NCI-H2029 treated with DMSO at 0.1 percent for 48 hours (cell line): ENCODE results near the gene PTGER2.

Experiments
- DNase-seq: peaks from one replicate; lab custom pipeline; 2025; lab: John Stamatoyannopoulos, UW

PTGER2 gene

GRCh38 chr14:52305014-52305413, 9.1 kb upstream of the PTGER2 start:
- no peak for DNase-seq

- DNase-seq: no peak
These were observed 6.7 kb upstream of the PTGER2 start for GRCh38 chr14:52307376-52307775.

GRCh38 chr14:52307905-52308304, 6.2 kb upstream of the PTGER2 start:
- DNase-seq: no peak

GRCh38 chr14:52310541-52310940, 3.6 kb upstream of the PTGER2 start:
- no peak for DNase-seq

- DNase-seq: no peak
These were observed 1.2 kb upstream of the PTGER2 start for GRCh38 chr14:52312931-52313355.

GRCh38 chr14:52313462-52313861, 650 bp upstream of the PTGER2 start:
- no peak for DNase-seq

GRCh38 chr14:52314595-52315354, 663 bp downstream of the PTGER2 start:
- no peak for DNase-seq

- DNase-seq: no peak
These were observed 1.2 kb downstream of the PTGER2 start for GRCh38 chr14:52315355-52315718.

- DNase-seq: no peak
These were observed 4.0 kb downstream of the PTGER2 start for GRCh38 chr14:52318062-52318461.

- DNase-seq: no peak
These were observed 4.9 kb downstream of the PTGER2 start for GRCh38 chr14:52318826-52319645.

- DNase-seq: no peak
These were observed 5.8 kb downstream of the PTGER2 start for GRCh38 chr14:52319919-52320318.

- no peak for DNase-seq
These were observed 11.0 kb downstream of the PTGER2 start for GRCh38 chr14:52325126-52325525.

GRCh38 chr14:52325630-52326029, 11.5 kb downstream of the PTGER2 start:
- no peak for DNase-seq

- peak; percentile 28 for DNase-seq
These were observed 13.5 kb downstream of the PTGER2 start for GRCh38 chr14:52327374-52328226.

GRCh38 chr14:52328276-52328675, 14.2 kb downstream of the PTGER2 start:
- no peak for DNase-seq

- no peak for DNase-seq
These were observed 15.7 kb downstream of the PTGER2 start for GRCh38 chr14:52329678-52330369.

- no peak for DNase-seq
These were observed 18.2 kb downstream of the PTGER2 start for GRCh38 chr14:52332269-52332668.

- no peak for DNase-seq
These were observed 19.0 kb downstream of the PTGER2 start for GRCh38 chr14:52333108-52333507.

- DNase-seq: no peak
These were observed 19.9 kb downstream of the PTGER2 start for GRCh38 chr14:52333823-52334657.

GRCh38 chr14:52336241-52336640, 22.1 kb downstream of the PTGER2 start:
- no peak for DNase-seq
